Prostate gland (tissue), 2 donors: ENCODE results near the gene FGF8. TPM values are rescaled to one million over a fixed set of nuclear protein-coding genes. Genes with fewer than 3 reads are reported as not detected.

Experiments used
- DNase-seq: peaks from one replicate; pipeline ENCODE4 v3.0.0-alpha.2; 2019; ENCODE audit warnings: low spot score
- H3K27ac ChIP-seq, 2 donors: fragments of 200-600 bp; sonication (generic); 2 replicates each; pipeline ENCODE4 v1.5.1; 2017 to 2019
- H3K27me3 ChIP-seq: fragments of 200-600 bp; sonication (generic); replicated peaks from 2 replicates; pipeline ENCODE4 v1.5.1; 2019; ENCODE audit not compliant: insufficient read depth
- H3K36me3 ChIP-seq, 2 donors: fragments of 200-600 bp; sonication (generic); 1 replicate in 1 of 2; 2 replicates in 1 of 2; pipeline versions ENCODE4 v1.5.1 to v1.8.1; 2017 to 2019
- H3K4me1 ChIP-seq: fragments of 200-600 bp; sonication (generic); replicated peaks from 2 replicates; pipeline ENCODE4 v1.5.1; 2019
- H3K4me3 ChIP-seq, 2 donors: fragments of 200-600 bp; sonication (generic); 2 replicates each; pipeline ENCODE4 v1.5.1; 2017 to 2019
- H3K9me3 ChIP-seq: fragments of 200-600 bp; sonication (generic); 2 replicates; pipeline ENCODE4 v1.5.1; 2017
- POLR2A ChIP-seq: fragments of 450-650 bp; IDR thresholded peaks from one replicate; pipeline ENCODE4 v1.6.1; 2016; ENCODE audit warnings: antibody characterized with exemption, mild to moderate bottlenecking
- POLR2AphosphoS5 ChIP-seq: sonication (generic); formaldehyde crosslinking; IDR thresholded peaks from one replicate; pipeline ENCODE4 v1.6.1; 2017; ENCODE audit warnings: antibody characterized with exemption
- WGBS: methylation state at CpG from one replicate; pipeline ENCODE4 v1.1.5; 2018; 5-methylcytosine and 5-hydroxymethylcytosine counted together
- intact Hi-C: fragments of 100-400 bp; cut with DNase I; formaldehyde crosslinking; loops from one replicate; pipeline ENCODE4 v1.14.2; 2022
- total RNA-seq, 2 donors: library from RNA; depleted of rRNA; stranded (reverse); fragments of >200 nt; gene quantifications; one replicate each; pipeline ENCODE4 v1.1.0, GENCODE V29; 2016
- TF ChIP-seq, protein P1 (sequence below), 4 experiments: fragments of 200-600 bp in 2 of 4; fragments of 450-650 bp in 2 of 4; sonication (generic) in 2 of 4; IDR thresholded peaks; 1 replicate in 3 of 4; 2 replicates in 1 of 4; pipeline ENCODE4 v1.5.1; 2016 to 2019; ENCODE audit warnings: antibody characterized with exemption in 4 of 4, mild to moderate bottlenecking in 2 of 4, moderate library complexity in 2 of 4

Gene FGF8
- total RNA-seq, 2 donors from 2014 or later, result 1.2 TPM; not detected in 1

DNA sequence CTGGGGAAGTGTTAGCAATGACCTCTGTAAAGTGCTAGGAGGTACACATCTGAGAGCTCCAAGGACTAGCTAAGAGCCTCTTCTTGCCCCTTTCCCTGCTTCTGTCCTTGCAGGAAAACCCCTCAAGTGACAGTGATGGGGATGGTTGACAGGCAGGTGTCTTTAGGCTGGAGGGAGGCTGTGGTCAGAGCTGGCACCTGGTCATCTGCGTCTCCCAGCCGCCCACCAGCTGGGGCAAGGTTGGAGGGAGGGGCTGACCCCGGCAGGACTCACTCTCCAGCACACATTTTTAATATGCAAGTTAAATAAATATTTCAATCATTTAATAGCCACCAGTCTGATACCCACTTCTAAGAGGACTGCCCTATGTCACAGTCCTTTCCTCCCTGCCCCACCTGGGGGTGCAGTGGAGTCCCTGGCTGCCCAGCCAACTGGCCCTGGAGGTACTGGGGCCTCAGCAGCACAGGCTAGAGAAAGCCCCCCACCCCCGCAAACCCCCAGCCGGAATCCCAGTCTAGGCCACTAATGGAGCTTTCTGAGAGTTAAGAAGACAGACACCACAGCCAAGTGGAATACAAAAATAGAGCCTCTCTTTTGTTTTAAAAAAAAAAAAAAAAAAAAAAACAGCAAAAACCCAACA is 6.3 kb downstream of the FGF8 start:
- WGBS, result 89% methylated on average over 5 of the region's 5 CpGs
- intact Hi-C loops, result no loop called here
- Histone ChIP-seq H3K27ac (no peak overlapping the region), H3K4me3 (no peak overlapping the region), H3K36me3 (no peaks in the 10 kb centered on the region), H3K4me1 (no peaks in the 10 kb centered on the region), H3K27me3 (peaks cover 14% of the 10 kb centered on the region), H3K9me3 (no peaks in the 10 kb centered on the region)
- no peak for TF ChIP-seq POLR2A
- TF ChIP-seq, protein P1, sequence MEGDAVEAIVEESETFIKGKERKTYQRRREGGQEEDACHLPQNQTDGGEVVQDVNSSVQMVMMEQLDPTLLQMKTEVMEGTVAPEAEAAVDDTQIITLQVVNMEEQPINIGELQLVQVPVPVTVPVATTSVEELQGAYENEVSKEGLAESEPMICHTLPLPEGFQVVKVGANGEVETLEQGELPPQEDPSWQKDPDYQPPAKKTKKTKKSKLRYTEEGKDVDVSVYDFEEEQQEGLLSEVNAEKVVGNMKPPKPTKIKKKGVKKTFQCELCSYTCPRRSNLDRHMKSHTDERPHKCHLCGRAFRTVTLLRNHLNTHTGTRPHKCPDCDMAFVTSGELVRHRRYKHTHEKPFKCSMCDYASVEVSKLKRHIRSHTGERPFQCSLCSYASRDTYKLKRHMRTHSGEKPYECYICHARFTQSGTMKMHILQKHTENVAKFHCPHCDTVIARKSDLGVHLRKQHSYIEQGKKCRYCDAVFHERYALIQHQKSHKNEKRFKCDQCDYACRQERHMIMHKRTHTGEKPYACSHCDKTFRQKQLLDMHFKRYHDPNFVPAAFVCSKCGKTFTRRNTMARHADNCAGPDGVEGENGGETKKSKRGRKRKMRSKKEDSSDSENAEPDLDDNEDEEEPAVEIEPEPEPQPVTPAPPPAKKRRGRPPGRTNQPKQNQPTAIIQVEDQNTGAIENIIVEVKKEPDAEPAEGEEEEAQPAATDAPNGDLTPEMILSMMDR (IDR thresholded peaks at IDR 0.05), result no peak
- TF ChIP-seq POLR2AphosphoS5, result no peak
- DNase-seq, result no peak

DNA sequence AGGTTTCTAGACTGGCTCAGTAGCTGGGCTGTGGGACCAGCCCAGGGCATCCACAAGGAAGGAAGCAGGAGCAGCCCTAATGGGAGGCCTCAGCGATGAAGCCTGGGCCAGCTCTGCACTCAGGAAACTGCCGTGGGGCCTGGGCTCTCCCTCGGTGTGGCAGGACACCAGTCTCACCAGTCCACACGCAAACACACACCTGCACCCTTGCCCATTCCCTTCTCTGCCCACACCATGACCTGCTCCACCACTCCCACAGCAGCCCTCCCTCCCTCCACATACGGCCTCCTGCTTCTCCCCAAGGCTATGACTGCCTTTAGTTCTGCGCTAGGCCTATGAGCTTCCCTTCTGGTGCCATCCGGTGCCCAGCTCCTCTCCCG is 7.1 kb downstream of the FGF8 start:
- DNase-seq, result no peak

GRCh38 chr10:101767966-101768790 is 7.7 kb downstream of the FGF8 start:
- Histone ChIP-seq H3K4me3 (no peak overlapping the region), H3K36me3 (no peaks in the 10 kb centered on the region), H3K9me3 (no peaks in the 10 kb centered on the region), H3K27me3 (peaks cover 14% of the 10 kb centered on the region), H3K27ac (no peak overlapping the region), H3K4me1 (no peaks in the 10 kb centered on the region)
- 65% methylated on average over 10 of the region's 14 CpGs for WGBS
- intact Hi-C loops, result no loop called here
- no peak for TF ChIP-seq POLR2A
- TF ChIP-seq POLR2AphosphoS5, result no peak
- TF ChIP-seq, protein P1 (IDR thresholded peaks at IDR 0.05), result no peak
- DNase-seq, result no peak

More for the DNA sequence above, 7.1 kb downstream of the FGF8 start:
- whole genome bisulfite sequencing, result 86% methylated on average over 8 of the region's 8 CpGs
- no peak overlapping the region for H3K4me3 ChIP-seq
- no peaks in the 10 kb centered on the region for H3K36me3 ChIP-seq
- TF ChIP-seq POLR2AphosphoS5 (no peak), POLR2A (no peak)
- TF ChIP-seq, protein P1 (IDR thresholded peaks at IDR 0.05), result no peak
- no peak overlapping the region for H3K27ac ChIP-seq
- intact Hi-C loops, result no loop called here
- H3K4me1 ChIP-seq, result no peaks in the 10 kb centered on the region
- peaks cover 14% of the 10 kb centered on the region for H3K27me3 ChIP-seq
- no peaks in the 10 kb centered on the region for H3K9me3 ChIP-seq

GRCh38 chr10:101767600-101767945 is 8.3 kb downstream of the FGF8 start:
- no peak for DNase-seq
- Histone ChIP-seq H3K36me3 (no peaks in the 10 kb centered on the region), H3K4me3 (no peak overlapping the region), H3K9me3 (no peaks in the 10 kb centered on the region), H3K27me3 (peaks cover 10% of the 10 kb centered on the region), H3K4me1 (no peaks in the 10 kb centered on the region), H3K27ac (no peak overlapping the region)
- intact Hi-C loops, result no loop called here
- 26% methylated on average over 6 of the region's 6 CpGs for WGBS
- TF ChIP-seq, protein P1 (IDR thresholded peaks at IDR 0.05), result no peak
- TF ChIP-seq POLR2A (no peak), POLR2AphosphoS5 (no peak)
